H1 (cell line): ENCODE measurements around the gene OLIG2. TPM values are rescaled to one million over a fixed set of nuclear protein-coding genes. Genes with fewer than 3 reads are reported as not detected.

Experiments
- CTCF ChIA-PET: fragments of 300-600 bp; sonication (Branson Sonifier 250); formaldehyde crosslinking; loops from one replicate; lab custom pipeline; 2021; ENCODE audit not compliant: partially characterized antibody; lab: Charles Lee
- POLR2A ChIA-PET: fragments of 300-600 bp; sonication (Branson Sonifier 250); formaldehyde crosslinking; loops from one replicate; lab custom pipeline; 2021; ENCODE audit warnings: inconsistent platforms; ENCODE audit not compliant: partially characterized antibody; lab: Charles Lee
- DNase-seq, 2 experiments: peaks; one replicate each; pipeline versions ENCODE4 v3.0.0 to v3.0.0-alpha.2; 2010 to 2022; ENCODE audit warnings: low spot score in 2 of 2, low read depth in 1 of 2, mixed read lengths in 1 of 2
- FAIRE-seq: peaks from 2 replicates; lab custom pipeline; 2011; peaks lifted over from hg19 to GRCh38; lab: Jason Lieb, UNC
- H2AFZ ChIP-seq: 2 replicates; pipeline ENCODE4 v1.8.1; 2012; ENCODE audit warnings: low read length, inconsistent platforms
- H2AK5ac ChIP-seq: 2 replicates; pipeline ENCODE4 v1.6.1; 2013; ENCODE audit warnings: low read depth, low read length
- H2BK120ac ChIP-seq: replicated peaks from 2 replicates; pipeline ENCODE3; 2013; ENCODE audit warnings: low read depth, low read length, inconsistent platforms
- H2BK12ac ChIP-seq: 2 replicates; pipeline ENCODE4 v1.6.1; 2013; ENCODE audit warnings: low read depth, low read length
- H2BK15ac ChIP-seq: 2 replicates; pipeline ENCODE4 v1.6.1; 2013; ENCODE audit warnings: low read length
- H2BK20ac ChIP-seq: 2 replicates; pipeline ENCODE4 v1.6.1; 2013; ENCODE audit warnings: low read length
- H2BK5ac ChIP-seq: 2 replicates; pipeline ENCODE4 v1.6.1; 2013; ENCODE audit warnings: low read depth, low read length
- H3K14ac ChIP-seq: 2 replicates; pipeline ENCODE4 v1.6.1; 2013; ENCODE audit warnings: inconsistent platforms; ENCODE audit not compliant: insufficient read length
- H3K18ac ChIP-seq: 2 replicates; pipeline ENCODE4 v1.6.1; 2013; ENCODE audit warnings: low read length; ENCODE audit errors: extremely low read depth
- H3K23ac ChIP-seq: 2 replicates; pipeline ENCODE4 v1.6.1; 2013; ENCODE audit warnings: inconsistent platforms; ENCODE audit not compliant: insufficient read length
- H3K23me2 ChIP-seq: 2 replicates; pipeline ENCODE4 v1.6.1; 2013; ENCODE audit warnings: low read depth, low read length
- H3K27ac ChIP-seq: 2 replicates; pipeline ENCODE4 v1.6.1; 2011; ENCODE audit warnings: low read depth, low read length, inconsistent platforms
- H3K27me3 ChIP-seq, 4 experiments: replicated peaks in 1 of 4; 1 replicate in 1 of 4; 2 replicates in 3 of 4; pipeline versions ENCODE4 v1.6.1 to v1.8.1; 2011 to 2013; ENCODE audit warnings: low read length in 3 of 4, mild to moderate bottlenecking in 3 of 4, inconsistent platforms in 2 of 4, mixed read lengths in 2 of 4, moderate library complexity in 1 of 4; ENCODE audit not compliant: control insufficient read depth in 3 of 4, insufficient read depth in 3 of 4; ENCODE audit errors: extremely low read depth in 1 of 4
- H3K36me3 ChIP-seq, 4 experiments: 2 replicates each; pipeline versions ENCODE4 v1.6.1 to v1.8.1; 2011 to 2013; ENCODE audit warnings: mild to moderate bottlenecking in 4 of 4, low read length in 3 of 4, moderate library complexity in 2 of 4, control low read depth in 1 of 4, inconsistent platforms in 1 of 4; ENCODE audit not compliant: insufficient read depth in 4 of 4, control insufficient read depth in 2 of 4
- H3K4ac ChIP-seq: replicated peaks from 2 replicates; pipeline ENCODE3; 2013; ENCODE audit warnings: low read length, low read depth, mixed read lengths, inconsistent platforms; ENCODE audit not compliant: insufficient read length
- H3K4me1 ChIP-seq, 4 experiments: replicated peaks in 1 of 4; 1 replicate in 1 of 4; 2 replicates in 3 of 4; pipeline versions ENCODE4 v1.6.1 to v1.8.1; 2011 to 2013; ENCODE audit warnings: low read length in 3 of 4, inconsistent platforms in 2 of 4, mixed read lengths in 1 of 4; ENCODE audit not compliant: insufficient read depth in 4 of 4, control insufficient read depth in 3 of 4
- H3K4me2 ChIP-seq, 2 experiments: 2 replicates each; pipeline versions ENCODE4 v1.6.1 to v1.8.1; 2011 to 2013; ENCODE audit warnings: low read depth in 2 of 2, low read length in 2 of 2, control low read depth in 1 of 2, inconsistent platforms in 1 of 2, mild to moderate bottlenecking in 1 of 2; ENCODE audit not compliant: insufficient read depth in 1 of 2
- H3K4me3 ChIP-seq, 4 experiments: fragments of 200-600, 300-600 bp in 1 of 4; sonication (generic), shearing (Covaris generic), sonication (Bioruptor Twin) in 1 of 4; 2 replicates each; pipeline versions ENCODE4 v1.5.1 to v1.8.1; 2011 to 2016; ENCODE audit warnings: low read length in 4 of 4, low read depth in 3 of 4, control low read depth in 2 of 4, inconsistent platforms in 2 of 4, mild to moderate bottlenecking in 2 of 4, mixed read lengths in 1 of 4, moderate library complexity in 1 of 4; ENCODE audit not compliant: insufficient read depth in 2 of 4; ENCODE audit errors: extremely low read depth in 1 of 4
- H3K56ac ChIP-seq: replicated peaks from 2 replicates; pipeline ENCODE3; 2013; ENCODE audit warnings: low read depth, mild to moderate bottlenecking, mixed read lengths, low read length, inconsistent platforms; ENCODE audit not compliant: insufficient read length
- H3K79me1 ChIP-seq: 2 replicates; pipeline ENCODE4 v1.6.1; 2013; ENCODE audit warnings: low read depth, low read length, control low read depth
- H3K79me2 ChIP-seq, 2 experiments: 2 replicates each; pipeline versions ENCODE4 v1.6.1 to v1.8.1; 2012 to 2013; ENCODE audit warnings: low read length in 2 of 2, mild to moderate bottlenecking in 2 of 2, inconsistent platforms in 1 of 2; ENCODE audit not compliant: insufficient read depth in 2 of 2, control insufficient read depth in 1 of 2
- H3K9ac ChIP-seq, 4 experiments: replicated peaks in 1 of 4; 1 replicate in 1 of 4; 2 replicates in 3 of 4; pipeline versions ENCODE4 v1.6.1 to v1.8.1; 2011 to 2013; ENCODE audit warnings: low read depth in 3 of 4, low read length in 3 of 4, control low read depth in 2 of 4, mild to moderate bottlenecking in 2 of 4, moderate library complexity in 2 of 4, inconsistent platforms in 1 of 4; ENCODE audit errors: extremely low read depth in 1 of 4
- H3K9me3 ChIP-seq, 2 experiments: 2 replicates each; pipeline versions ENCODE4 v1.6.1 to v1.8.1; 2012 to 2013; ENCODE audit warnings: mild to moderate bottlenecking in 2 of 2, moderate library complexity in 2 of 2, control low read depth in 1 of 2, inconsistent platforms in 1 of 2, low read depth in 1 of 2, low read length in 1 of 2, mixed read lengths in 1 of 2; ENCODE audit not compliant: insufficient read depth in 2 of 2
- H4K20me1 ChIP-seq, 2 experiments: replicated peaks in 1 of 2; 2 replicates each; pipeline versions ENCODE3 to v1.8.1; 2011 to 2013; ENCODE audit warnings: inconsistent platforms in 2 of 2, low read length in 2 of 2, mild to moderate bottlenecking in 1 of 2; ENCODE audit not compliant: insufficient read depth in 2 of 2, control insufficient read depth in 1 of 2
- H4K5ac ChIP-seq: 2 replicates; pipeline ENCODE4 v1.6.1; 2013; ENCODE audit warnings: low read length, low read depth, mixed read lengths, inconsistent platforms; ENCODE audit not compliant: insufficient read length
- H4K8ac ChIP-seq: 2 replicates; pipeline ENCODE4 v1.8.0; 2013; ENCODE audit warnings: mild to moderate bottlenecking, moderate library complexity, low read length, inconsistent platforms; ENCODE audit not compliant: insufficient read depth; ENCODE audit errors: extremely low read depth
- H4K91ac ChIP-seq: replicated peaks from 2 replicates; pipeline ENCODE3; 2013; ENCODE audit warnings: low read length, mixed read lengths, inconsistent platforms; ENCODE audit not compliant: insufficient read length
- CBX5 ChIP-seq: fragments of 300-800, 300-1000 bp; sonication (generic); IDR thresholded peaks from 2 replicates; pipeline ENCODE4 v1.7.1; 2016; ENCODE audit warnings: antibody characterized with exemption, low read length, low read depth
- JUND ChIP-seq: IDR thresholded peaks from 2 replicates; pipeline ENCODE4 v1.6.1; 2011; ENCODE audit warnings: mild to moderate bottlenecking, improper control_type of control experiment, low read length
- RAD21 ChIP-seq, 2 experiments: IDR thresholded peaks in 1 of 2; conservative IDR thresholded peaks in 1 of 2; 2 replicates each; pipeline ENCODE4 v1.6.1; 2011; ENCODE audit warnings: low read depth in 2 of 2, low read length in 2 of 2, improper control_type of control experiment in 1 of 2, inconsistent platforms in 1 of 2, mild to moderate bottlenecking in 1 of 2, moderate library complexity in 1 of 2
- SIN3A ChIP-seq, 2 experiments: IDR thresholded peaks in 1 of 2; conservative IDR thresholded peaks in 1 of 2; 2 replicates each; pipeline ENCODE4 v1.6.1; 2011 to 2012; ENCODE audit warnings: low read length in 2 of 2, improper control_type of control experiment in 1 of 2, low read depth in 1 of 2, mild to moderate bottlenecking in 1 of 2
- TBP ChIP-seq: IDR thresholded peaks from 2 replicates; pipeline ENCODE4 v1.6.1; 2011; ENCODE audit warnings: low read depth, low read length, improper control_type of control experiment
- WGBS, 2 experiments: shearing (Covaris generic) in 1 of 2; methylation state at CpG; one replicate each; pipeline versions ENCODE4 v1.1.6 to v1.1.7; 2013 to 2015; ENCODE audit warnings: low lambda C conversion rate in 2 of 2, mixed read lengths in 2 of 2, inconsistent platforms in 1 of 2, low coverage in 1 of 2, missing lambda C conversion rate in 1 of 2; ENCODE audit not compliant: insufficient replicate concordance in 2 of 2, insufficient coverage in 1 of 2, insufficient read length in 1 of 2; ENCODE audit errors: extremely low coverage in 1 of 2, missing lambda C conversion rate in 1 of 2; 5-methylcytosine and 5-hydroxymethylcytosine counted together
- polyA plus RNA-seq, 7 experiments: library from polyadenylated mRNA; depleted of rRNA in 3 of 7; stranded (reverse) in 5 of 7; unstranded in 2 of 7; fragments of >200 nt in 5 of 7; fragments of 200-250 nt in 2 of 7; gene quantifications; 1 replicate in 5 of 7; 2 replicates in 1 of 7; 4 replicates in 1 of 7; pipeline versions ENCODE4 v1.2.1 to v1.2.3, GENCODE V29; 2011 to 2013; ENCODE audit warnings: missing spikeins in 2 of 7, mixed read lengths in 2 of 7
- total RNA-seq: library from RNA; stranded (reverse); fragmentation: NEBNext Ultra II Directional; extraction: Animal tissue kit (Norgen Biotek cat#: 25700); gene quantifications from 2 replicates; pipeline ENCODE4 v1.2.1, GENCODE V29; 2021

Gene OLIG2
- total and polyA plus RNA-seq, 2 of the 8 experiments (the other 6 are each of a cell fraction or from before 2014, with no cell fraction given): 0.79 TPM; not detected in 1

- H3K56ac ChIP-seq: no peak overlapping the region
- H3K18ac ChIP-seq: no peak overlapping the region
- no peaks in the 10 kb centered on the region for H4K20me1 ChIP-seq
- no peak overlapping the region for H3K4ac ChIP-seq
- H2BK20ac ChIP-seq: no peak overlapping the region
- no peak overlapping the region for H3K4me2 ChIP-seq
- H3K9ac ChIP-seq: no peak overlapping the region
- ChIA-PET CTCF (interaction anchor here (0.6 to 2.4 kb wide), 10 partner anchors 10 to 329 kb away, joined by 3 to 18 read pairs (median 4); no protein-coding TSS in a partner anchor), POLR2A (no interaction called here)
- TF ChIP-seq TBP (no peak), RAD21 (IDR thresholded peaks at IDR 0.05 in 1 of 2, conservative IDR thresholded peaks at IDR 0.05 in 1 of 2; ENCODE audit: low read depth in 2 of 2, low read length in 2 of 2) (no peak), JUND (no peak), CBX5 (no peak), SIN3A (conservative IDR thresholded peaks at IDR 0.05 in 1 of 2, IDR thresholded peaks at IDR 0.05 in 1 of 2; ENCODE audit: low read depth in 1 of 2, low read length in 2 of 2) (no peak)
- H3K23ac ChIP-seq: no peak overlapping the region
- H3K14ac ChIP-seq: no peak overlapping the region
- H2BK12ac ChIP-seq: no peak overlapping the region
- no peak overlapping the region for H4K5ac ChIP-seq
- H3K4me3 ChIP-seq: no peak overlapping the region
- no peak overlapping the region for H4K8ac ChIP-seq
- no peak overlapping the region for H2BK120ac ChIP-seq
- no peak overlapping the region for H3K27ac ChIP-seq
- 88% methylated on average over 6 of the region's 6 CpGs; no CpG with 5 or more reads in 1 of the 2 experiments for WGBS, 2 experiments
- H2AK5ac ChIP-seq: no peak overlapping the region
- peaks cover 0 to 3% (median 1%) of the 10 kb centered on the region in 4 experiments; a peak in 2 of 7 replicates for H3K4me1 ChIP-seq
- no peaks in the 10 kb centered on the region for H3K27me3 ChIP-seq
- no peak for DNase-seq
- H2BK5ac ChIP-seq: no peak overlapping the region
- no peaks in the 10 kb centered on the region for H3K79me2 ChIP-seq
- no peaks in the 10 kb centered on the region for H3K79me1 ChIP-seq
- H2AFZ ChIP-seq: no peak overlapping the region
- FAIRE-seq: no peak
- H3K9me3 ChIP-seq: no peaks in the 10 kb centered on the region
- H2BK15ac ChIP-seq: no peak overlapping the region
- no peaks in the 10 kb centered on the region for H3K36me3 ChIP-seq
- H4K91ac ChIP-seq: no peak overlapping the region
- no peaks in the 10 kb centered on the region; the same call in 1 of the 2 replicates for H3K23me2 ChIP-seq
Observed at GRCh38 chr21:32990666-32991065, 35.1 kb upstream of the OLIG2 start.
